MM.1S (cell line): Measurements from ENCODE around the gene RAPGEF4.

Source experiments
- DNase-seq: peaks from one replicate; pipeline ENCODE4 v3.0.0-alpha.2; 2015
- H2AFZ ChIP-seq: fragments of 300-600 bp; sonication (generic); 2 replicates; pipeline ENCODE4 v1.6.0; 2016; ENCODE audit warnings: antibody characterized with exemption, low read length
- H3F3A ChIP-seq: fragments of 300-600 bp; sonication (generic); 2 replicates; pipeline ENCODE4 v1.6.1; 2016; ENCODE audit warnings: mild to moderate bottlenecking, antibody characterized with exemption, low read length, moderate library complexity, mixed read lengths; ENCODE audit not compliant: insufficient read depth
- H3K27ac ChIP-seq: fragments of 300-600 bp; sonication (generic); 2 replicates; pipeline ENCODE4 v1.5.1; 2016; ENCODE audit warnings: mild to moderate bottlenecking, low read length
- H3K27me3 ChIP-seq: fragments of 300-600 bp; sonication (generic); replicated peaks from 2 replicates; pipeline ENCODE4 v1.6.0; 2016; ENCODE audit warnings: low read length; ENCODE audit not compliant: insufficient read depth
- H3K36me3 ChIP-seq: fragments of 300-600 bp; sonication (generic); replicated peaks from 2 replicates; pipeline ENCODE4 v1.6.1; 2016; ENCODE audit warnings: mild to moderate bottlenecking, low read length, mixed read lengths; ENCODE audit not compliant: insufficient read depth
- H3K4me1 ChIP-seq: fragments of 300-600 bp; sonication (generic); 2 replicates; pipeline ENCODE4 v1.6.1; 2016; ENCODE audit warnings: low read length, mixed read lengths
- H3K4me2 ChIP-seq: fragments of 300-600 bp; sonication (generic); 2 replicates; pipeline ENCODE4 v1.6.0; 2016; ENCODE audit warnings: low read depth, low read length
- H3K4me3 ChIP-seq: fragments of 300-600 bp; sonication (generic); 2 replicates; pipeline ENCODE4 v1.5.1; 2016; ENCODE audit warnings: low read length, mixed read lengths
- H3K79me2 ChIP-seq: fragments of 300-600 bp; sonication (generic); 2 replicates; pipeline ENCODE4 v1.6.1; 2016; ENCODE audit warnings: mixed run types, low read length, mixed read lengths
- H3K9ac ChIP-seq: fragments of 300-600 bp; sonication (generic); 2 replicates; pipeline ENCODE4 v1.6.1; 2016; ENCODE audit warnings: low read length, mixed read lengths
- H3K9me2 ChIP-seq: fragments of 300-600 bp; sonication (generic); replicated peaks from 2 replicates; pipeline ENCODE4 v1.6.1; 2016; ENCODE audit warnings: mild to moderate bottlenecking, low read length, mixed read lengths; ENCODE audit not compliant: insufficient read depth
- H3K9me3 ChIP-seq: fragments of 300-600 bp; sonication (generic); replicated peaks from 2 replicates; pipeline ENCODE4 v1.6.1; 2016; ENCODE audit warnings: mild to moderate bottlenecking, low read length, mixed read lengths; ENCODE audit not compliant: insufficient read depth
- H4K20me1 ChIP-seq: fragments of 300-600 bp; sonication (generic); 2 replicates; pipeline ENCODE4 v1.6.1; 2016; ENCODE audit warnings: mild to moderate bottlenecking, low read length, moderate library complexity, mixed read lengths; ENCODE audit not compliant: insufficient read depth
- EZH2 ChIP-seq: fragments of 300-600 bp; sonication (generic); optimal IDR thresholded peaks from 2 replicates; pipeline ENCODE3; 2017; ENCODE audit warnings: low read depth, mild to moderate bottlenecking, antibody characterized with exemption, low read length, mixed read lengths
- EZH2phosphoT487 ChIP-seq: fragments of 300-600 bp; sonication (generic); IDR thresholded peaks from 2 replicates; pipeline ENCODE4 v1.6.1; 2018; ENCODE audit warnings: antibody characterized with exemption, low read length
- TF ChIP-seq, protein P1 (sequence below): fragments of 300-600 bp; sonication (generic); IDR thresholded peaks from 2 replicates; pipeline ENCODE4 v1.5.1; 2016; ENCODE audit warnings: antibody characterized with exemption, low read length, mixed read lengths

The RAPGEF4 gene

GRCh38 chr2:172962082-172962481, 226.4 kb downstream of the RAPGEF4 start:
- no peak overlapping the region for H3K4me2 ChIP-seq
- H3K9me2 ChIP-seq, result no peaks in the 10 kb centered on the region
- no peak overlapping the region for H2AFZ ChIP-seq
- H4K20me1 ChIP-seq, result no peaks in the 10 kb centered on the region
- no peak overlapping the region for H3K9ac ChIP-seq
- TF ChIP-seq EZH2 (no peak), EZH2phosphoT487 (no peak)
- TF ChIP-seq, protein P1, sequence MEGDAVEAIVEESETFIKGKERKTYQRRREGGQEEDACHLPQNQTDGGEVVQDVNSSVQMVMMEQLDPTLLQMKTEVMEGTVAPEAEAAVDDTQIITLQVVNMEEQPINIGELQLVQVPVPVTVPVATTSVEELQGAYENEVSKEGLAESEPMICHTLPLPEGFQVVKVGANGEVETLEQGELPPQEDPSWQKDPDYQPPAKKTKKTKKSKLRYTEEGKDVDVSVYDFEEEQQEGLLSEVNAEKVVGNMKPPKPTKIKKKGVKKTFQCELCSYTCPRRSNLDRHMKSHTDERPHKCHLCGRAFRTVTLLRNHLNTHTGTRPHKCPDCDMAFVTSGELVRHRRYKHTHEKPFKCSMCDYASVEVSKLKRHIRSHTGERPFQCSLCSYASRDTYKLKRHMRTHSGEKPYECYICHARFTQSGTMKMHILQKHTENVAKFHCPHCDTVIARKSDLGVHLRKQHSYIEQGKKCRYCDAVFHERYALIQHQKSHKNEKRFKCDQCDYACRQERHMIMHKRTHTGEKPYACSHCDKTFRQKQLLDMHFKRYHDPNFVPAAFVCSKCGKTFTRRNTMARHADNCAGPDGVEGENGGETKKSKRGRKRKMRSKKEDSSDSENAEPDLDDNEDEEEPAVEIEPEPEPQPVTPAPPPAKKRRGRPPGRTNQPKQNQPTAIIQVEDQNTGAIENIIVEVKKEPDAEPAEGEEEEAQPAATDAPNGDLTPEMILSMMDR, result no peak
- H3K27me3 ChIP-seq, result no peaks in the 10 kb centered on the region
- H3K4me3 ChIP-seq, result no peak overlapping the region
- no peaks in the 10 kb centered on the region for H3K9me3 ChIP-seq
- no peaks in the 10 kb centered on the region for H3K36me3 ChIP-seq
- no peak overlapping the region for H3K27ac ChIP-seq
- no peaks in the 10 kb centered on the region for H3K79me2 ChIP-seq
- H3K4me1 ChIP-seq, result no peaks in the 10 kb centered on the region
- no peaks in the 10 kb centered on the region for H3F3A ChIP-seq
- DNase-seq, result no peak

DNA sequence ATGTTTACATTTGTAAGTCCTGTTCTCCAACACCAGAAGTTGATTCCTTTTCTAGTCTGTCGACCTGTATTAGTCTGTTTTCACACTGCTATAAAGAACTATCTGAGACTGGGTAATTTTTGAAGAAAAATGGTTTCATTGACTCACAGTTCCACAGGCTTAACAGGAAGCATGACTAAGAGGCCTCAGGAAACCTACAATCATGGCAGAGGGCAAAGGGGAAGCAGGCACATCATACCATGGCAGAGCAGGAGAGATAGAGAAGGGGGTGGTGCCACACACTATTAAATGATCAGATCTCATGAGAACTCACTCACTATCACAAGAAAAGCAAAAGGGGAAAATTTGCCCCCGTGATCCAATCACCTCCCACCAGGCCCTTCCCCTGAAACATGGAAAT, 227.2 kb downstream of the RAPGEF4 start:
- DNase-seq, result no peak
- H2AFZ ChIP-seq, result no peak overlapping the region

DNA sequence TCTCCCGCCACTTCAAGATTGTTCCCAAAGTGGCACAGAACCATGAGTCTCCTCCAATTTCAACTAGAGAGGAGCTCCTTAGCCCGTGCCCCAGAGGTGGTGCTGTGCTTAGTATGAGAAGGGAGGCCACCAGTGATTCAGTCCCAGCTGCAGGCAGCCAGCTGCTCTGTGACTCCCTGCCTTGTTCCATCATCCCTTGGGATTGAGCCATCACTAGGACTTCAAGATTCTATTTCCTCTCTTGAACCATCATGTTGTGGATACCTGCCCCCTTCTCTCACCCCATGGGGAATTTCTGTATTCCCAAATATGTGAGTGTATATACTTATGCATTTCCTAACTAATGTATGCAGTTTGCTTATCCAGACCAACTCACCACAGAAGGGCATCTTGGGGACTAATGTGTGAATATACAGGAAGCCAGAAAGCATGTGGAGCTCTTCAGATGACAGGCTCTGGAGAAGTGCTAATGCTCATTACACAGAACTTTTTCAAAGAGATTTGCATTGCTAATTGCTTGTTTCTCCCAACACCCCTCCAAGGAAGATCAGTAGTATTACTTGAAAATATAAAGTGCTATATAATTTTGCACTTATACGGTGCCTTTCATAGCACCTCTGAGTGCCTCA, 229.0 kb downstream of the RAPGEF4 start:
- Histone ChIP-seq H2AFZ (no peak overlapping the region), H3K9me2 (no peaks in the 10 kb centered on the region), H3K4me1 (no peaks in the 10 kb centered on the region), H3K79me2 (no peaks in the 10 kb centered on the region), H3K27ac (no peak overlapping the region), H3K9ac (no peak overlapping the region), H3K36me3 (no peaks in the 10 kb centered on the region), H3K27me3 (no peaks in the 10 kb centered on the region), H3K4me2 (no peak overlapping the region), H3K4me3 (no peak overlapping the region), H3F3A (no peaks in the 10 kb centered on the region), H4K20me1 (no peaks in the 10 kb centered on the region), H3K9me3 (no peaks in the 10 kb centered on the region)
- TF ChIP-seq, protein P1, result no peak
- DNase-seq, result no peak

More for the DNA sequence above, 227.2 kb downstream of the RAPGEF4 start:
- H3K4me2 ChIP-seq, result no peak overlapping the region
- no peaks in the 10 kb centered on the region for H3K4me1 ChIP-seq
- no peak overlapping the region for H3K27ac ChIP-seq
- no peaks in the 10 kb centered on the region for H4K20me1 ChIP-seq
- no peak overlapping the region for H3K9ac ChIP-seq
- no peaks in the 10 kb centered on the region for H3K9me2 ChIP-seq
- H3K4me3 ChIP-seq, result no peak overlapping the region
- no peaks in the 10 kb centered on the region for H3K79me2 ChIP-seq
- H3K36me3 ChIP-seq, result no peaks in the 10 kb centered on the region
- TF ChIP-seq EZH2 (no peak), EZH2phosphoT487 (no peak)
- TF ChIP-seq, protein P1, result no peak
- H3K9me3 ChIP-seq, result no peaks in the 10 kb centered on the region
- H3K27me3 ChIP-seq, result no peaks in the 10 kb centered on the region
- no peaks in the 10 kb centered on the region for H3F3A ChIP-seq
